ENCODE results near the gene PLD2.
"Not testable (repeated sequence)": the region's sequence is repeated elsewhere in the genome, so short reads cannot be mapped to it uniquely, and the experiment has no call there.

The PLD2 gene

DNA sequence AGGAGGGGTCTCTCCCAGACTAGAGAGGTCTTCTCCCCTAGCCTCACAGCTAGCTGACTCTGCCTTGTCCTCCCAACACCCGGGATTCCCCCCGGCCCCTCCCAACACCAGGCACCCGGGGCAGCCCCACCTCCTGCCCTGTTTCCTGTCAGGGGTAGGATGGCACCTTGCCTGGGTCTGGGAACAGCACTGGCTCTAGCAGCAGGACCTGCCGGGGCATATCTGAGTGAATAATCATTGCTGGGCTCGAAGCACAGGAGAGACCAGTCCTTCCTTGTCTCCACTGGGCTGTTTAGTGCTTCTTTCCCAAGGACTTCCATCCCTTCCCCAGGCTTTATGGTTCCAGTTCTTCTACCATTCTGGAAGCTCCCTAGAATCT is 51.9 kb downstream of the PLD2 start:
- H3K4me3 ChIP-seq (ENCODE audit: low read length): no peak overlapping the region
- H2AFZ ChIP-seq (ENCODE audit: low read depth, low read length): no peak overlapping the region
- no peaks in the 10 kb centered on the region for H3K9me3 ChIP-seq (ENCODE audit: low read length)
- peaks cover 22% of the 10 kb centered on the region for H3K4me1 ChIP-seq (ENCODE audit: insufficient read depth, low read length)
- peaks cover 4% of the 10 kb centered on the region for H3K36me3 ChIP-seq (ENCODE audit: insufficient read depth, low read length)
- no peaks in the 10 kb centered on the region for H3K27me3 ChIP-seq (ENCODE audit: insufficient read depth, low read length)

DNA sequence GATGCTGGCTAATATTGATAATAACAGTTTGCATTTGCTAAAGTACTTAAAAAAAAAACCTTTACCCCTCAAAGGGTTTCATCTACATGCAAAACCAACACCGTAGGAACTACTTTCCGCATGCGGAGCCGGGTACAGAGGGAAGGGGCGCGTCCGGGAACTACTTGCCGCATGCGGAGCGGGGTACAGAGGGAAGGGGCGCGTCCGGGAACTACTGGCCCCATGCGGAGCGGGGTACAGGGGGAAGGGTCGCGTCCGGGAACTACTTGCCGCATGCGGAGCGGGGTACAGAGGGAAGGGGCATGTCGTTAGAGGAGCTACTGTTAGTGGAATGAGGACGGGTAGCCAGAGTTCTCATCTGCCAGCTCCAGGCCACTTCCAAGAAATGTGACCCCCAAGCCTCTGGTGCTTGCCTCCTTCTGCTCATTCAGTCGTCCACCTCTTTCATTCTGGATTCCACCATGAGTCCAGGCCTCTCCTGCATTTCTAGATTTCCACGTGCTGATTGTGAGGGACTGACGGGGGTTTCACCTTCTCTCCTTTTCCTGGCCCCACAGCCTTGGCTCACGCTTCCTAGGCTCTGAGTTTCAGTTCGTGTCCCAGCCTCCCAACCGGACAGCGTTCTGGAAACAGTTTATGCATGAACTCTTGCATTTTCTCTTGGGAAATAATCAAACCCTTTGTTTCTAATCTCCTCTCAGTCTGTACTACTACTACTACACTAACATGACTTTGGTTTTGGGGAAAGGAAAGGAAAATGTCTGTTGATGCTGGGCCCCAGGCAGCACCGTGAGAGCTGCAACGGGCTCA is 53.1 kb downstream of the PLD2 start:
- no peak overlapping the region for H3K4me3 ChIP-seq (ENCODE audit: low read length)
- H3K27me3 ChIP-seq (ENCODE audit: insufficient read depth, low read length): no peaks in the 10 kb centered on the region
- peaks cover 13% of the 10 kb centered on the region for H3K4me1 ChIP-seq (ENCODE audit: insufficient read depth, low read length)
- peaks cover 4% of the 10 kb centered on the region for H3K36me3 ChIP-seq (ENCODE audit: insufficient read depth, low read length)
- no peak overlapping the region for H2AFZ ChIP-seq (ENCODE audit: low read depth, low read length)
- no peaks in the 10 kb centered on the region for H3K9me3 ChIP-seq (ENCODE audit: low read length)

DNA sequence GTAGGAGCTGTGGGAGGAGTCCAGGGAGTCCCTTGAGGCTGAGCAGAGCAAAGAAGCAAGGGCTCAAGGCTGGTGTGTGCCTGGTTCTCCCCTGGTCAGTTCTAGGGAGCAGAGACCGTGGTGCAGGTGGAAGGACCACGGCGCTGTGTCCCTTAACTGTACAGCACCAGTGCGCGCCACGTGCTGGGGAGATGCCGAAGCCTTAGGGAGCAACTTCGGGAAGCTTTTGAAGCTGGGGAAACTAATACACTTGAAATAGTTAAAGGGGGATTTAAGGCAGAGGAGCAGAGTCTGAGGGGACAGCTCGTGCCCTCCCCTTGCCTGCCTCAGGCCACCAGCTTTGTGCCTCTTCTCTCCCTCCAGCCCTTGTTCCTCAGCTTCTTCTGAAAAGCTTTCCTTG is 53.7 kb downstream of the PLD2 start:
- Histone ChIP-seq H3K36me3 (ENCODE audit: insufficient read depth, low read length) (peaks cover 4% of the 10 kb centered on the region), H3K27me3 (ENCODE audit: insufficient read depth, low read length) (no peaks in the 10 kb centered on the region), H3K4me3 (ENCODE audit: low read length) (no peak overlapping the region), H3K4me1 (ENCODE audit: insufficient read depth, low read length) (peaks cover 13% of the 10 kb centered on the region), H2AFZ (ENCODE audit: low read depth, low read length) (no peak overlapping the region), H3K9me3 (ENCODE audit: low read length) (no peaks in the 10 kb centered on the region)

DNA sequence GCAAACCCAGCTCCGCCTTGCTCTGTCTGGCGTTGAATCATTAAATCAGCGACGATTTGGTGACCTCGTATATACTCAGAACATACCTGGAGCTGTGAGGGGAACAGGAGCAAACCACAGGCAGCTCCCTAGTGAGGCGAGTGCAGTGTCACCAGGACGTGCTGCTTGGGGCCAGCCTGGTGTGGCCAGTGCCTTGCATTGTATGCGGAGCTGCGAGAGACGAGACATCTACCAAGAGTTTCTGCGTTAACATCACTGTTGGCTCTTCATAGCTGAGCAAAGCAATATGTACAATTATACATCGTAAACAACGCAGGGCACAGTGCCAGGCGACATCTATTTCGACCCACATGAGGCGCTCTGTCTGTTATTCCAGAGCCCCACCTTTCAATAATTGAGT is 54.1 kb downstream of the PLD2 start:
- H3K9me3 ChIP-seq (ENCODE audit: low read length): no peaks in the 10 kb centered on the region
- peaks cover 4% of the 10 kb centered on the region for H3K36me3 ChIP-seq (ENCODE audit: insufficient read depth, low read length)
- no peak overlapping the region for H2AFZ ChIP-seq (ENCODE audit: low read depth, low read length)
- H3K4me3 ChIP-seq (ENCODE audit: low read length): no peak overlapping the region
- peaks cover 13% of the 10 kb centered on the region for H3K4me1 ChIP-seq (ENCODE audit: insufficient read depth, low read length)
- no peaks in the 10 kb centered on the region for H3K27me3 ChIP-seq (ENCODE audit: insufficient read depth, low read length)

DNA sequence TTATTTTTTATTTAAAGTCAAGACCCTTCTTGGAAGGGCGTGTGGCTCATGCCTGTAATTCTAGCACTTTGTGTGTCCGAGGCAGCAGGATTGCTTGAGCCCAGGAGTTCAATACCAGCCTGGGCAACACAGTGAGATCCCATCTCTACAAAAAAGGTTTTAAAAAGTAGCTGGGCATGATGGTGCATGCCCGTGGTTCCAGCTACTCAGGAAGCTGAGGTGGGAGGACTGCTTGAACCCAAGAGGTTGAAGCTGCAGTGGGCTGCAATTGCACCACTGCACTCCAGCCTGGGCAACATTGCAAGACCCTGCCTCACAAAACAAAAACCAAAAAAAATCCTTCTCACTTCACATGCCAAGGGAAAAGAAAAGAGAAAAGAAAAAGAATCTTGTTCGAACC is 55.8 kb downstream of the PLD2 start:
- Histone ChIP-seq H2AFZ (ENCODE audit: low read depth, low read length) (no peak overlapping the region), H3K4me1 (ENCODE audit: insufficient read depth, low read length) (peaks cover 10% of the 10 kb centered on the region), H3K9me3 (ENCODE audit: low read length) (no peaks in the 10 kb centered on the region), H3K36me3 (ENCODE audit: insufficient read depth, low read length) (peaks cover 4% of the 10 kb centered on the region), H3K27me3 (ENCODE audit: insufficient read depth, low read length) (no peaks in the 10 kb centered on the region), H3K4me3 (ENCODE audit: low read length) (no peak overlapping the region)

DNA sequence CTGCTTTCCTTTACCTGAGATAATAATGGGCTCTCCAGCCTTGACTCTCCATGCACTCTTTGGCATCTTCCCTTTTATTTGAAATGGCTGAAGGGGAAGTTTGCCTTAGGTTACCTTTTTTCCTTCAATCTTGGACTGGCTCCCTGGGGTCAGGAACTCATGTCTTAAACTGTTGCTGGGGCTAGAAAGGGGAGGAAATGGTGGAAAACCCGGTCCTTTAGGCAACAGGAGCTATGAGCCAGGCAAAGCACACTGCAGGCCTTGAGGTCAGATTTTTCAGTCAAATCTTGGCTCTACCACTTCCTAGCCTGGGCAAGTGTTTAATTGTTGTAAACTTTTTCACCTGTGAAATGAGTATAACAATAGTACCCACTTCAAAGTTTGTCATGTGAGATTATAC is 56.4 kb downstream of the PLD2 start:
- no peak overlapping the region for H2AFZ ChIP-seq (ENCODE audit: low read depth, low read length)
- peaks cover 4% of the 10 kb centered on the region for H3K36me3 ChIP-seq (ENCODE audit: insufficient read depth, low read length)
- no peaks in the 10 kb centered on the region for H3K27me3 ChIP-seq (ENCODE audit: insufficient read depth, low read length)
- H3K4me3 ChIP-seq (ENCODE audit: low read length): no peak overlapping the region
- no peaks in the 10 kb centered on the region for H3K9me3 ChIP-seq (ENCODE audit: low read length)
- H3K4me1 ChIP-seq (ENCODE audit: insufficient read depth, low read length): peaks cover 4% of the 10 kb centered on the region

DNA sequence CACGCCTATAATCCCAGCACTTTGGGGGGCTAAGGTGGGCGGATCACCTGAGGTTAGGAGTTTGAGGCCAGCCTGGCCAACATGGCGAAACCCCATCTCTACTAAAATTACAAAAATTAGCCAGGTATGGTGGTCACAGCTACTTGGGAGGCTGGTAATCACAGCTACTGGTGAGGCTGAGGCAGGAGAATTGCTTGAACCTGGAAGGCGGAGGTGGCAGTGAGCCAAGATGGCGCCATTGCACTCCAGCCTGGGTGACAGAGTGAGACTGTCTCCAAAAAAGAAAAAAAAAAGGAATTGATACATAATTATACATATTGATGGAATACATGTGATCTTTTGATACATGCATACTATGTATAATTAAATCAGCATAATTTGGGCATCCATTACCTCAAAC is 60.6 kb downstream of the PLD2 start:
- not testable (repeated sequence) for H3K36me3 ChIP-seq (ENCODE audit: insufficient read depth, low read length); H2AFZ ChIP-seq (ENCODE audit: low read depth, low read length); H3K4me3 ChIP-seq (ENCODE audit: low read length); H3K9me3 ChIP-seq (ENCODE audit: low read length); H3K4me1 ChIP-seq (ENCODE audit: insufficient read depth, low read length); H3K27me3 ChIP-seq (ENCODE audit: insufficient read depth, low read length)

DNA sequence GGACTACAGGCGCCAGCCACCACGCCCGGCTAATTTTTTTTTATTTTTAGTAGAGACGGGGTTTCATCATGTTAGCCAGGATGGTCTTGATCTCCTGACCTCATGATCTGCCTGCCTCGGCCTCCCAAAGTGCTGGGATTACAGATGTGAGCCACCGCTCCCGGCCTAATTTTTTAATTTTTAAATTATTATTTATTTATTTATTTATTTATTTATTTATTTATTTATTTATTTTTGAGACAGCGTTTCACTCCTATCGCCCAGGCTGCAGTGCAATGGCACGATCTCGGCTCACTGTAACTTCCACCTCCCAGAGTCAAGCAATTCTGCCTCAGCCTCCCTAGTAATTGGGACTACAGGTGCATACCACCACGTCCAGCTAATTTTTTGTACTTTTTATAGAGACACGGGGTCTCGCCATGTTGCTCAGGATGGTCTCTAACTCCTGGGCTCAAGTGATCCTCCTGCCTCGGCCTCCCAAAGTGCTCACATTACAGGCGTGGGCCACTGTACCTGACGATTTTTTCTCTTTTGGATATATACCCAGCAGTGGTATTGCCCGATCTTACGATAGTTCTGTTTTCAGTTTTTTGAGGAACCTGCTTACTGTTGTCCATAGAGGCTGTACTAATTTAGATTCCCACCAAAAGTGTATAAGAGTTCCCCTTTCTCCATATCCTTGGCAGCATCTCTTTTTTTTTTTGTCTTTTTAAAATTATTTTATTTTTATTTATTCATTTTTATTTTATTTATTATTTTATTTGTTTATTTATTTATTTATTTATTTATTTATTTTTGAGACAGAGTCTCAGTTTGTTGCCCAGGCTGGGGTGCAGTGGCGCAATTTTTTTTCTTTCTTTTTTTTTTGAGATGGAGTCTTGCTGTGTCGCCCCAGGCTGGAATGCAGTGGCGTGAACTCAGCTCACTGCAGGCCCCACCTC is 62.4 kb downstream of the PLD2 start:
- not testable (repeated sequence) for H3K27me3 ChIP-seq (ENCODE audit: insufficient read depth, low read length); H3K9me3 ChIP-seq (ENCODE audit: low read length); H2AFZ ChIP-seq (ENCODE audit: low read depth, low read length); H3K4me3 ChIP-seq (ENCODE audit: low read length); H3K36me3 ChIP-seq (ENCODE audit: insufficient read depth, low read length); H3K4me1 ChIP-seq (ENCODE audit: insufficient read depth, low read length)

DNA sequence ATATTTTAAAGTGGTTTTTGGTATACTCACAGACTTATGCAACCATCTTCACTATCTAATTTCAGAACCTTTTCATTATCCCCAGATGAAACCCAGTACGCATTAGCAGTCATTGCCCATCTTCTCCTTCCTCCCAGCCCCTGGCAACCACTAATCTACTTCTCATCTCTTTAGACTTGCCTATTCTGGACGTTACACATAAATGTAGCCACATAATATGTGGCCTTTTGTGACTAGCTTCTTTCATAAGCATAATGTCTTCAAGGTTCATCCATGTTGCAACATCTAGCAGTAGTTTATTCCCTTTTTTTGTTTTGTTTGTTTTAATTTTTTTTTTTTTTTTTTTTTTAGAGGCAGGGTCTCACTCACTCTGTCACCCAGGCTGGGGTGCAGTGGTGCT is 63.9 kb downstream of the PLD2 start:
- Histone ChIP-seq H3K27me3 (ENCODE audit: insufficient read depth, low read length) (no peaks in the 10 kb centered on the region), H2AFZ (ENCODE audit: low read depth, low read length) (no peak overlapping the region), H3K4me1 (ENCODE audit: insufficient read depth, low read length) (no peaks in the 10 kb centered on the region), H3K9me3 (ENCODE audit: low read length) (no peaks in the 10 kb centered on the region), H3K4me3 (ENCODE audit: low read length) (no peak overlapping the region), H3K36me3 (ENCODE audit: insufficient read depth, low read length) (no peaks in the 10 kb centered on the region)

DNA sequence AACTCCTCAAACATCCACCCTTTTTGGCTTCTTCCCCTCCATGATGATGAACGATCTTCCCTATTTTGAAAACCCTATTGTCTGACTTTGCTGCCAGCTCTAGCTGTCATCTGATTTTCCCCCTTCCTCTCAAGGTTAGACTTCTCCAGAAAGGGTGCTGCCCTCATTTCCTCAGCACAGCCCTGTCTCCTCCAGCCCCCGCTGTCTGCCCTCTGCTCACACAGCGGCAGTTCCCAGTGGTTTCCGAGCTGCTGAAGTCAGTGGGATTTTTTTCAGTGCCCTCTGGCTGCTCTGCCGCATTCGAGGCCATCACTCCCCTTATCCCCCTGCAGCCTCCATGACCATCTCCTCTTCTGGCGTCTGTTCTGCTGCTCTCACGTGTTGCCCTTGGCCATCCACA is 65.8 kb downstream of the PLD2 start:
- H3K4me3 ChIP-seq (ENCODE audit: low read length): no peak overlapping the region
- no peaks in the 10 kb centered on the region for H3K36me3 ChIP-seq (ENCODE audit: insufficient read depth, low read length)
- H3K27me3 ChIP-seq (ENCODE audit: insufficient read depth, low read length): no peaks in the 10 kb centered on the region
- no peaks in the 10 kb centered on the region for H3K9me3 ChIP-seq (ENCODE audit: low read length)
- no peak overlapping the region for H2AFZ ChIP-seq (ENCODE audit: low read depth, low read length)
- no peaks in the 10 kb centered on the region for H3K4me1 ChIP-seq (ENCODE audit: insufficient read depth, low read length)

Measured in neuron (in vitro differentiated cells).